Calu3 (cell line): Measurements from ENCODE around the gene NCKAP1. TPM values are rescaled to one million over a fixed set of nuclear protein-coding genes. Genes with fewer than 3 reads are reported as not detected.

ENCODE experiments used
- BruUV-seq: library from RNA; stranded (reverse); fragments of 400-500 nt; replicated peaks from 2 replicates; lab custom pipeline; 2021; lab: Mats Ljungman, UMichigan
- CTCF ChIA-PET: fragments of 300-600 bp; sonication (Branson Sonifier 250); formaldehyde crosslinking; loops from one replicate; lab custom pipeline; 2022; ENCODE audit warnings: antibody characterized with exemption; lab: Charles Lee
- DNase-seq: peaks from one replicate; pipeline ENCODE4 v3.0.0; 2022
- H3K27ac Mint-ChIP-seq: one replicate; pipeline ENCODE4 v1.8.0; 2022; ENCODE audit warnings: mixed read lengths; ENCODE audit not compliant: unreplicated experiment
- H3K27me3 Mint-ChIP-seq: one replicate; pipeline ENCODE4 v1.8.0; 2022; ENCODE audit warnings: mixed read lengths; ENCODE audit not compliant: unreplicated experiment
- H3K36me3 Mint-ChIP-seq: one replicate; pipeline ENCODE4 v1.8.0; 2022; ENCODE audit warnings: mild to moderate bottlenecking, moderate library complexity, mixed read lengths; ENCODE audit not compliant: insufficient read depth, unreplicated experiment
- H3K4me1 Mint-ChIP-seq: one replicate; pipeline ENCODE4 v1.8.0; 2022; ENCODE audit warnings: mild to moderate bottlenecking, low read depth, mixed read lengths; ENCODE audit not compliant: unreplicated experiment
- H3K4me3 Mint-ChIP-seq: one replicate; pipeline ENCODE4 v1.8.0; 2022; ENCODE audit warnings: mild to moderate bottlenecking, low read depth, moderate library complexity, mixed read lengths; ENCODE audit not compliant: unreplicated experiment
- H3K9me3 Mint-ChIP-seq: one replicate; pipeline ENCODE4 v1.8.0; 2022; ENCODE audit warnings: low read depth, mixed read lengths; ENCODE audit not compliant: unreplicated experiment
- CTCF ChIP-seq: fragments of 200-600 bp; IDR thresholded peaks from one replicate; pipeline ENCODE4 v1.8.0; 2022; ENCODE audit warnings: antibody characterized with exemption; ENCODE audit not compliant: unreplicated experiment
- intact Hi-C: fragments of 100-400 bp; cut with micrococcal nuclease; formaldehyde crosslinking; loops from one replicate; pipeline ENCODE4 v1.10.0; 2022; ENCODE audit not compliant: unreplicated experiment
- total RNA-seq: library from RNA; stranded (reverse); gene quantifications from 2 replicates; pipeline ENCODE4 v1.2.3, GENCODE V29; 2022

The NCKAP1 gene
- total RNA-seq, 1 experiment from 2014 or later, result 157 TPM

GRCh38 chr2:182916417-182916816 lies 121.8 kb downstream of the NCKAP1 start:
- Mint-ChIP-seq H3K9me3 (no peaks in the 10 kb centered on the region), H3K27ac (no peak overlapping the region), H3K36me3 (peaks cover 24% of the 10 kb centered on the region), H3K4me1 (no peaks in the 10 kb centered on the region), H3K4me3 (no peak overlapping the region), H3K27me3 (no peaks in the 10 kb centered on the region)
- intact Hi-C loops, result no loop called here
- CTCF ChIA-PET, result interaction anchor here (0.7 kb wide), 1 partner anchor 1069 kb away, joined by 5 read pairs; no protein-coding TSS in a partner anchor
- DNase-seq, result no peak
- BruUV-seq, result no TSS peak
- no peak for TF ChIP-seq CTCF

DNA sequence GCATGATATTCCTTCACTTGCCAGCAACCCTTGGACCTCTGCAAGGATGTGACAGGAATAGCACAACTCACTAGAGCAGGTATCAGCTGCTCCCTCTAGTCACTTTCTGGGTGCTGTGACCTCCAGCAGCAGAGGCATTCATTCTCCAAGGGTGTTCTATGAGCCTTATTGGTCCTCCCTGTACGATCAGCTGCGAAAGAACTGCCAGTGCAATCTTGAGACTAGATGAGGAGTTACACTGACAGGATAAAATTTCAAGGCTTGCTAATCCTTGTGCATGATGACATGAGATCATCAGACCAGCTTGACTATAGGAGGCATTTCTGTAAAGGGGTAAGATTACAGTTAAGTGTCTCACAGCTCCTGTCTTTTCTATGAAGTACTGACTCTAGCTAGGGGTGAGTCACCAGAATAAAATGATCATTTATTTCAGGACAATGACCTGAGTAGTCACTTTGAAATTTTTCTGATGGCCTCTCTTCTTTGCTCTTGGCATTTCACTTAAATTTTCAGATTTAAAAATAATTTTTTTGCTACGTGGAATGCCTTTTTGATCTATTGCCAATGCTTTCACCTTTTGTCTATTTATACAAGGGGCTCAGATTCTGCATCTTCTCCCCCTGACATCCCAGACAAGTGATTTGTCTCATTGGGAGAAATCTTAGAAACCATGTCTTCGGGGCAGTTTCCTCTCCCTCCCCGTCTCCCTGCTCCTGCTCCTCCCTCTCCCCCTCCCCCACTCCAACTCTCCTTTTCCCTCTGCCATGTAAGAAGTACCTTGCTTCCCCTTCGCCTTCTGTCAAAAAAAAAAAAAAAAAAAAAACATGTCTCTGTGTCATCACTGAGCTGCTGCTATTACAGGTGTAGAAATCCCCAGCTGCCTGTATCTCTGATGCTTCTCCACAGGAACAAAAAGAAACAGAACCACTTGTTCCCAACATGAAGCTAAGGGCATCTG lies 122.6 kb downstream of the NCKAP1 start:
- BruUV-seq, result no TSS peak
- no peak for DNase-seq

DNA sequence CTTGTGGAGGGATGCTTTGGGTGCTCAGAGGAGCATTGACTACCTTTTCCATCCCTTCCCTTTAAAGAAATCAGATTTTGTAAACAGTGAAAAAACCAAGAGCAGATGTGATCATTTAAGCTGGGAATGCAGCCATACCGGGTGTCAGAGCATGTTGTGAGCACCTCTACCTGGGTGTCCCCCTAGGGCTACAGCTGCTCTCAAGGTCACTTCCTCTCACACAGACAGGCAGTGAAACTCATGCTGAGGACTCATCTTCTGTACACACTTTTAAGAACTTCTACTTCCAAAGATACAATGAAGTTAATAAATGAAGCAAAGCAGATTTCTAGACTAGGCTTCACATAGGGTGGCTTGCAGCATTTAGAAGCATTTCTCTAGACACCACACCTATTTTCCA lies 123.4 kb downstream of the NCKAP1 start:
- no peaks in the 10 kb centered on the region for H3K27me3 Mint-ChIP-seq
- H3K36me3 Mint-ChIP-seq, result peaks cover 15% of the 10 kb centered on the region
- H3K9me3 Mint-ChIP-seq, result no peaks in the 10 kb centered on the region
- intact Hi-C loops, result no loop called here
- H3K4me1 Mint-ChIP-seq, result no peaks in the 10 kb centered on the region
- H3K4me3 Mint-ChIP-seq, result no peak overlapping the region
- TF ChIP-seq CTCF, result no peak
- DNase-seq, result no peak
- no TSS peak for BruUV-seq
- CTCF ChIA-PET, result no interaction called here
- no peak overlapping the region for H3K27ac Mint-ChIP-seq

More for the DNA sequence above, 122.6 kb downstream of the NCKAP1 start:
- Mint-ChIP-seq H3K27me3 (no peaks in the 10 kb centered on the region), H3K27ac (no peak overlapping the region), H3K36me3 (peaks cover 23% of the 10 kb centered on the region), H3K9me3 (no peaks in the 10 kb centered on the region), H3K4me1 (no peaks in the 10 kb centered on the region), H3K4me3 (no peak overlapping the region)
- TF ChIP-seq CTCF, result no peak
- intact Hi-C loops, result no loop called here
- CTCF ChIA-PET, result interaction anchor here (0.7 kb wide), 1 partner anchor 1068 kb away, joined by 5 read pairs; no protein-coding TSS in a partner anchor

GRCh38 chr2:182913064-182913463 lies 125.2 kb downstream of the NCKAP1 start:
- H3K36me3 Mint-ChIP-seq, result peaks cover 5% of the 10 kb centered on the region
- no peak for DNase-seq
- no peaks in the 10 kb centered on the region for H3K27me3 Mint-ChIP-seq
- intact Hi-C loops, result no loop called here
- H3K4me1 Mint-ChIP-seq, result no peaks in the 10 kb centered on the region
- H3K27ac Mint-ChIP-seq, result no peak overlapping the region
- BruUV-seq, result no TSS peak
- H3K4me3 Mint-ChIP-seq, result no peak overlapping the region
- TF ChIP-seq CTCF, result no peak
- CTCF ChIA-PET, result no interaction called here
- no peaks in the 10 kb centered on the region for H3K9me3 Mint-ChIP-seq
